Activated T-helper 1 cell treated with anti-CD3 and anti-CD28 coated beads, Interleukin-2, amount 50 U/mL, for 16 hours (primary cell): ENCODE measurements around the gene PDE8B.

Source experiments
- DNase-seq, 2 donors: peaks; one replicate each; pipeline ENCODE4 v3.0.0-alpha.2; 2020; ENCODE audit warnings: low read depth in 1 of 2, low spot score in 1 of 2

The PDE8B gene

GRCh38 chr5:77318060-77318459, 107.6 kb downstream of the PDE8B start:
- DNase-seq = no peak

- no peak for DNase-seq
Measured at GRCh38 chr5:77319117-77319804, 108.8 kb downstream of the PDE8B start.

- DNase-seq = no peak
Measured at GRCh38 chr5:77321793-77322394, 111.4 kb downstream of the PDE8B start.

GRCh38 chr5:77322406-77322805, 111.9 kb downstream of the PDE8B start:
- DNase-seq = no peak

DNA sequence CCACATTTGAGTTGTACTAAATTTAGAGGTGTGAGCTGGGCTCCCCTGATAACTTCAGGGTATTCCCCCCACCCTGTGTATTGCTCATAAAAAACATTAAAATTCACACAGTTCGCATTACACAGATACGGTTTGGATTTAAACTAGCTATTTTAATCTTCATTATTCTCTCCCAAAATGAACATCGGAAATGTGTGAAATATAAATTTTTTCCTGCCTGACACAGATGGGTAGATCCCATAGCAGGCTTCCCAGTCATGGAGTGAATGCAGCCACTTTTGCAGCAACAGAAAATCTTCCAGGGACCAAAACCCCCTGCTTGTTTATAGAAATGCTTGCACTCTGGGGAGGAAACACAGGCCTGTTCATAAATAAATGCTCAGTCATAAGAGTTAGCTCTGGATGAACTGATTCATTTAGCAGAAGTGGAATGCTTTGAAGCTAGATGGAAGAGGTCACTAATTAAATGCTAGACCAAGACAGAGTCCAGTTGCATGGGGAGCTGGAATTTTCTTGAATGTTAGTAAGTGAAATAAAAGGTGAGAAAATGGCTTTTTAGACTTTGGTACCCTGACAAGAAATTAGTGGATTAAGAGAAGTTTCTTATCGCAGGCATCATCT, 115.6 kb downstream of the PDE8B start:
- no peak for DNase-seq

DNA sequence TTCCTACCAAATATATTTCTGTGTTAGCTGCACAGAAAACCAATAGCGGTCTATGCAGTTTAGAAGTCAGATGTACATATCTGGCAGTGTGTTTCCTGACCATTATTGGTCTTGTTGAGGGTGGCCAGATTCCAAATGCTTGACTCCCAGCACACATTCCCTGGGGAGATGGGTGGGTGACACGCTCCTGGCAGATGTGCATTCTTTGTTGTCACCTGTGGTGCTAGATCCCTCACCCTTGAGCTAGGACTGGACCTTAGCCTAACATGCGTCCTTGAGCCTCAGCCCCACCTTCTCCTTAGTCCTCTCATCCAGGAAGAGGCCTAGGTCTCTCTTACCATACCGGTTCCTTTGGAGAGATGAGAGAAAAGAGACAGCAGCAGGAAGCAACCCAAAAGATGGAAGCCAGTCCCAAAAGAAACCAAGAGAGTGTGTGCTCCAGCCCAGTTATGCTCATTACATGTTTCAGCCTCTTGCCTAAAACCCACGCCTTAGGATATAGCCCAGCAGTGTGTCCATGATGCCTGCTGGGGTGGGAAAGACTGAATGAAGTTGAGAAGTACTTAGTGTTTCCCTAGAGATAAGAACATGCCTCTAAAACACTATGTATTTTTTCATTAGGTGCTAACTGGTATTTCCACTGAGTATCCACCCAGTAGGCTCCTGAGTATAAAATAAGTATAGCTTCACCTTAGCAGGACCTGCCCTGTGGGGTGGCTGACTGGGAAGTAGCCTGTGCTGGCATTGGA, 116.7 kb downstream of the PDE8B start:
- no peak for DNase-seq

GRCh38 chr5:77328930-77329647, 118.6 kb downstream of the PDE8B start:
- no peak for DNase-seq

- no peak for DNase-seq
Measured at GRCh38 chr5:77329664-77330430, 119.4 kb downstream of the PDE8B start.

- no peak for DNase-seq
Measured at GRCh38 chr5:77333036-77333435, 122.6 kb downstream of the PDE8B start.

DNA sequence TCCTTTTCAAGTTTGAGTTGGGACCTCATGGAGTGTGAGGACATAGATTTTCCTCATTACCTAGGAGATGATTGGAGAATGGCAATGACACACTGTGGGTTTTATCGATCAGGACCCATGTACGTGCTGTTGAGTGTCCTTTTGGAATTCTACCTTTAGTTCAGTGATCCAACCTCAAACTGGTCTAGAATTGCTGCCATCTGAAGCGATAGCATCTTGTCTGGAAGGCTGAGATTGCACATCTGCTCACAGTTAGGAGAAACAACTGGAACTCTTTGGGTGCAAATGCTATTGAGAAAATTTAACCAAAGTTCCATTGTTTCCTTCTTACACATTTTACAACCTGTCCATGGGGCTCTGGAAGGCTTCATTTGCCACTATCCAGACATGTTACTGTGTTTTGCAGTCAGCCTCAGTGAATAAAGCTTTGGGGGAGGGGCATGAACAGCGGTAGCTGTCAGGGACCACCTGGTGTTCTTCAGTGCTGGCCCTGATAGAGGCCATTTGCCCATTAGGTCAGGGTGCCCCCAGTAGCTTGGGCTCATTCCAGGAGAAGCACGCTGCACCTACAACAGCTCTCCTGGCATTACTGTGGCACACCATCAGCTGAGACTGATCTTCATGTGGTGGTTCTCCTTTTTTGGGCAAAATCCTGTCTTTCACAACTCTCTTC, 123.1 kb downstream of the PDE8B start:
- DNase-seq = no peak

DNA sequence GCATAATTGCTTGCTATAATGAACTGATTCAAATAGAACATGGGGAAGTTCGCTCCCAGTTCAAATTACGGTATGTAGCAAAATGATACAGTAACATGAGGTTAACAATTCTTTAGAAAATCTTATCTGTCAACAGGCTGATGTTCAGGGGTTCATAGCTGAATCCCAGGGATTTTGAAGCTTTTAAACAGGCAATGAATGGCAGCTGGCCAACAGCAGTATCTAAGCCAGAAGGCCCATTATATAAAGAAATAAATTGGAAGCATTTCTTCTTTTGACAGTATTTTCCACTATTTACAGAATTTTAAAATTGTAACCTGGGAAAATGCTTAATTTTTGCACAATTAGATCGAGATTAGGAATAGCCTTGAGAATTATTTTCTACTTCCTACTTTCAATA, 126.8 kb downstream of the PDE8B start:
- no peak for DNase-seq

- DNase-seq = no peak
Measured at GRCh38 chr5:77337686-77338085, 127.2 kb downstream of the PDE8B start.

DNA sequence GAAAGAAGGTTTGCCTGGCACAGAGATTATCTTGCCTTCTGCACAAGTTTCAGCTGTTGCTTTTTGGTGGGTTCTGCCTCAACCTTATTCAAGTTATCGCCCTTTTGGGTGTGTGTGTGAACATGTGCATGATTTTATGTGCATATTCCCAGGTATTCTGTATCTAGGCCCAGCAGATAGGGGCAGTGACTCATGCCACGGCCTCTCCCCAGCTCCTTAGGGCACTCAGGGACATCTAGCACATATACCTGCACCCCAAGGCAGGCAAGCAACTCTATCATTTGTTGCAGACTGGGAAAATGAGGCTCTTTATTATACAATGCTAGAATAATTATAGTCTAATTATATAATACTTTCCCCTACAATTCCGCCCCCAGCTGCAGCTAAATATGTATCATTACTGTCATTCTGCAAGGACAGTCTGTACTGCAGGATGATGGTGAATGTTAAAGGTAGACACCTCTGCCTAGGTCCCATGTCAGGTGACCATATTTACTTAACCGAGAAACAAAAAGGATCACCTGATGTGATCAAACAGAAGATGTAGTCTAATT, 128.9 kb downstream of the PDE8B start:
- DNase-seq = no peak

DNA sequence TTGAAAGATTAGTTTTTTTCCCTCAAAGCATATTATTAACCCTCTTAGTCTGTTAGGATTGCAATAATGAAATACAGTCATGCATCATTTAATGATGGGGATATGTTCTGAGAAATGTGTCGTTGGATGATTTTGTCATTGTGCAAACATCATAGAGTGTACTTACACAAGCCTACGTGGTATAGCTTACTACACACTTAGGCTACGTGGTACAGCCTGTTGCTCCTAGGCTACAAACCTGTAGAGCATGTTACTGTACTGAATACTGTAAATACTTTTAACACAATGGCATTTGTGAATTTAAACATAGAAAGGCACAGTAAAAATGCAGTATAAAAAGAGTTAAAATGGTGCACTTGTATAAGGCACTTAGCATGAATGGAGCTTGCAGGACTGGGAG, 132.7 kb downstream of the PDE8B start:
- DNase-seq = no peak

- no peak for DNase-seq
Measured at GRCh38 chr5:77347435-77348098, 137.1 kb downstream of the PDE8B start.

- no peak for DNase-seq
Measured at GRCh38 chr5:77353251-77353650, 142.8 kb downstream of the PDE8B start.

DNA sequence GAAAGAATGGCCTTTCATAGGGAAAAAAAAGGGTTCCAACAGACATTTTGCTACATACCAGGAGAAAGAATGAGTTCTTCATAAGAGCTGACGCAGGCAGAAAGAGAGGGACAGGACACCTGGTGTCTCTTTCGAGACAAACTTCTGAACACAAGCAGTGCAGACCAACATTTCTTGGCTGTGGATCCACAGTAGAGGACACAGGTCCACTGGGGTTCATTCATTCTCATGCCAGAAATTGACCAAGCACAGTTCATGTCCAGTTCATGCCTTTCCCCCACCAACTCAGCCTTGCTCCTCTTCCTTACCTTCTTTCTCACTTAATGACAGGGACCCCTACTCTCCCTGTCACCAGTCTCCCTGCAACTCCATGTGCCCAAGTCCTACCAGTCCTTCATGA, 144.0 kb downstream of the PDE8B start:
- DNase-seq = no peak

DNA sequence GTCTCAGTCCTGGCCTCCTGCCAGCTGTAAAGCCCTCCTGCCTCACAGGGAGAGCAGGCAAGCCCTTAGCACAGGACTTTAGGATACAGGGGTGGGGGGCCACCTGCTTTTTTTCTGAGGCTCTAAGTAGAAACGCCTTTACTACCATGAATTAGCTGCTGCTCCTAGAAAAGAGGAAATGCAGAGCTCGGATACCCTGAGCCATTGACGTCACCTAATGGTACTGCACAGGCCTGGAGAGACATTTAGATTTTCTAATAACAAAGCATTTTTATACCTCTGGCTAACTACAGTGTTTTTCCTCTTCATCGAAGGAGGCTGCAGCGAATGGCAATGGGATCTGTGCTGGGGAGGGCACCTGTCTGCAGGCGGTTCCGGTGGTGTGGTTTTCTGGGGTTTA, 144.6 kb downstream of the PDE8B start:
- no peak for DNase-seq

DNA sequence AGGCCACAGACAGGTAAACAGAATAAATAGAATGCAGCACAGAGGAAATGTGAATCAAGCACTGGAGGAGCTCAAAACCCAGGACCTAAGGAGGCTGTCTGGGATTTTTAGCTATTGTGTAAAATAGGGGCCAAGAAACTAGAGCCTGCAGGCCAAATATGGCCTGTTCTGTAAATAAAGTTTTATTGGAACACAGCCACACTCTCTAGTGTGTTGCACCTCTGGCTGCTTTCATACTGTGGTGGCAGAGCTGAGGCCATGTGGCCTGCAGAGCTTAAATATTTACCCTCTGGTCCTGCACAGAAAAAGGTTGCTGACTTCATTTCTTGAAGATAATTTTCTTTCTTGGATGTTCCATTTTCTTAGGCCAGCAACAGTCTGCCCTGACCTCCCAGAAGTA, 145.3 kb downstream of the PDE8B start:
- DNase-seq = no peak
